Measurements from ENCODE around the gene RILPL2.
"Not testable (repeated sequence)": the region's sequence is repeated elsewhere in the genome, so short reads cannot be mapped to it uniquely, and the experiment has no call there.

Gene RILPL2

GRCh38 chr12:123442774-123443173, 6.3 kb upstream of the RILPL2 start:
- no peak for TF ChIP-seq CTCF (IDR thresholded peaks at IDR 0.05; ENCODE audit: borderline replicate concordance, control extremely low read depth, extremely low read depth, insufficient read depth, missing control alignments)
- no peak for DNase-seq (ENCODE audit: low spot score)
- in situ Hi-C loops (cut with MboI; ENCODE audit: low sequenced_read_pairs, unreplicated experiment) = no loop called here

GRCh38 chr12:123441523-123442164, 5.2 kb upstream of the RILPL2 start:
- peak; percentile 74 for DNase-seq (ENCODE audit: low spot score)
- no peak for TF ChIP-seq CTCF (IDR thresholded peaks at IDR 0.05; ENCODE audit: borderline replicate concordance, control extremely low read depth, extremely low read depth, insufficient read depth, missing control alignments)
- in situ Hi-C loops (cut with MboI; ENCODE audit: low sequenced_read_pairs, unreplicated experiment) = no loop called here

GRCh38 chr12:123435636-123436016, 858 bp downstream of the RILPL2 start:
- no peak for DNase-seq (ENCODE audit: low spot score)
- TF ChIP-seq CTCF (IDR thresholded peaks at IDR 0.05; ENCODE audit: borderline replicate concordance, control extremely low read depth, extremely low read depth, insufficient read depth, missing control alignments) = no peak
- in situ Hi-C loops (cut with MboI; ENCODE audit: low sequenced_read_pairs, unreplicated experiment) = no loop called here

GRCh38 chr12:123433615-123434014, 2.9 kb downstream of the RILPL2 start:
- no peak for TF ChIP-seq CTCF (IDR thresholded peaks at IDR 0.05; ENCODE audit: borderline replicate concordance, control extremely low read depth, extremely low read depth, insufficient read depth, missing control alignments)
- in situ Hi-C loops (cut with MboI; ENCODE audit: low sequenced_read_pairs, unreplicated experiment) = no loop called here
- no peak for DNase-seq (ENCODE audit: low spot score)

- DNase-seq (ENCODE audit: low spot score); in situ Hi-C loops (cut with MboI; ENCODE audit: low sequenced_read_pairs, unreplicated experiment): not testable (repeated sequence)
Observed at GRCh38 chr12:123431951-123432817, 4.3 kb downstream of the RILPL2 start.

- in situ Hi-C loops (cut with MboI; ENCODE audit: low sequenced_read_pairs, unreplicated experiment); DNase-seq (ENCODE audit: low spot score): not testable (repeated sequence)
Observed at GRCh38 chr12:123429101-123429500, 7.4 kb downstream of the RILPL2 start.

GRCh38 chr12:123428591-123428990, 7.9 kb downstream of the RILPL2 start:
- no peak for TF ChIP-seq CTCF (IDR thresholded peaks at IDR 0.05; ENCODE audit: borderline replicate concordance, control extremely low read depth, extremely low read depth, insufficient read depth, missing control alignments)
- in situ Hi-C loops (cut with MboI; ENCODE audit: low sequenced_read_pairs, unreplicated experiment) = no loop called here
- DNase-seq (ENCODE audit: low spot score) = no peak

Data from GM13976 (cell line).